ENCODE results near the gene ZNF580.

ZNF580 gene, protein sequence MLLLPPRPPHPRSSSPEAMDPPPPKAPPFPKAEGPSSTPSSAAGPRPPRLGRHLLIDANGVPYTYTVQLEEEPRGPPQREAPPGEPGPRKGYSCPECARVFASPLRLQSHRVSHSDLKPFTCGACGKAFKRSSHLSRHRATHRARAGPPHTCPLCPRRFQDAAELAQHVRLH

GRCh38 chr19:55640577-55641425, at the start of gene ZNF580:
Gene ZNF580 (plus strand): TSS chr19:55641002. CDS start chr19:55642509, 1,507 bp downstream.
- DNase-seq = peak; percentile 89

- peak; percentile 48 for DNase-seq
Observed at GRCh38 chr19:55591555-55591954, 49.2 kb upstream of the ZNF580 start.

GRCh38 chr19:55592391-55593090, 48.3 kb upstream of the ZNF580 start:
- DNase-seq = no peak

GRCh38 chr19:55593096-55593772, 47.6 kb upstream of the ZNF580 start:
- DNase-seq = no peak

GRCh38 chr19:55594996-55595545, 45.7 kb upstream of the ZNF580 start:
- peak; percentile 29 for DNase-seq

DNA sequence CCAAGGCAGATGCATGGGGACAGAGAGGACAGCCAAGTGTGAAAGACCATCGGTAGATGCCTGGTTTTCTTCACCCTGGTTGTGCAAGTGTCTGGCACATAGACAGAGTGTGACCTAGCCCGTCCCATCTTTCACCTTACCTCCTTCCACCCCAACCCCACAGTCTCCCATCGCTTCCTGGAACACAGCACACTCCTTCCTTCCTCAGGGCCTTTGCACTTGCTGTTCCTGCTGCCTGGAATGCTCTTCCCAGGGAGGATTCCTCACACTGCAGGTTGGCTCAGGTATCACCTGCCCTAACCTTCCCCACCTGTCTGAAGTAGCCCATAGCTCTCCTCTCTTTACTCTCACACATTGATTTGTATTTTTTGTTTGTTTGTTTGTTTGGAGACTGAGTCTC, 44.5 kb upstream of the ZNF580 start:
- no peak for DNase-seq

- no peak for DNase-seq
Observed at GRCh38 chr19:55597501-55597921, 43.3 kb upstream of the ZNF580 start.

GRCh38 chr19:55598034-55598433, 42.8 kb upstream of the ZNF580 start:
- no peak for DNase-seq

- DNase-seq = peak; percentile 94
Observed at GRCh38 chr19:55598719-55599467, 41.9 kb upstream of the ZNF580 start.

DNA sequence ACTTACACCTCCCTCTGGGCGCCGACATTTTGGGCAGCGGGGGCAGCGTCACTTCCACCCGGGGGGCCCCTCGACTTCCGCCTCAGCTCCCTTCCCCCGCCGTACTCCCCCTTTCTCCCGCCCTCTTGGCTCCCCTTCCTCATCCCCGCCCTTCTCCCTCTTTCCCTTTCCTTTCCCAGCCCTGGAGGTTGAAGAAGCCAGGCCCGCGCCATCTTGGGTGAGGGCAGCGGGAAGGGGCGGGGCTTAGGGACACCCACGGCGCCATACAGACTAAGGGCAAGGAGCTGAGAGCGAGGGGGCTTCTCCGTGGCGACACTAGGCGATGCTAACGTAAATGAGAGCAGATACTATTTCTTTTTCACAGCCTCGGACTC, 41.3 kb upstream of the ZNF580 start, which contains the start of gene FIZ1:
TSS of gene FIZ1 (minus strand) at position 50 of the 374 bp plus-strand sequence. CDS start 1,652 bp downstream, outside the sequence.
- peak; percentile 99 for DNase-seq

GRCh38 chr19:55599842-55600661, 40.8 kb upstream of the ZNF580 start, which contains the start of gene ZNF524:
Gene ZNF524 (plus strand): TSS chr19:55600288. CDS start chr19:55602113, 1,825 bp downstream.
- DNase-seq = peak; percentile 94

DNA sequence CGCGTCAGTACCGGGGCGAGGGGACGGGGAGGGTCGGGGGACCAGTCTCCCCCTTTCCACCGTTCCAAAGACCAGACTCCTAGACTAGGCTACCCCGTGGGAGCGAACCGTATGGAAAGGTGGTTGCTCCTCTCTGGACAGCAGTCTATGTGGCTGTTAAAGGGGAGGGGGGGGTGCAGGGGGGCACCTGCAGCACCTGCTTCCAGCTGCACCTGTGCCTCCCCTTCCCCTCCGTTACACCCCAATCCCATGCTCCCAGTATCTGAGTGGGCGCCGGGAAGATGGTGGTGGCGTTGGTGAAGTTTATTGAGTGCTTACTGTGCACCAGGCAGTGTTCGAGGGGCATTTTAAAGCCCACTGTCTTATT, 40.2 kb upstream of the ZNF580 start:
- DNase-seq = no peak

- DNase-seq = peak; percentile 47
Observed at GRCh38 chr19:55601084-55601483, 39.7 kb upstream of the ZNF580 start.

GRCh38 chr19:55602104-55603001, 38.4 kb upstream of the ZNF580 start:
- DNase-seq = no peak

GRCh38 chr19:55603115-55603514, 37.7 kb upstream of the ZNF580 start:
- no peak for DNase-seq

DNA sequence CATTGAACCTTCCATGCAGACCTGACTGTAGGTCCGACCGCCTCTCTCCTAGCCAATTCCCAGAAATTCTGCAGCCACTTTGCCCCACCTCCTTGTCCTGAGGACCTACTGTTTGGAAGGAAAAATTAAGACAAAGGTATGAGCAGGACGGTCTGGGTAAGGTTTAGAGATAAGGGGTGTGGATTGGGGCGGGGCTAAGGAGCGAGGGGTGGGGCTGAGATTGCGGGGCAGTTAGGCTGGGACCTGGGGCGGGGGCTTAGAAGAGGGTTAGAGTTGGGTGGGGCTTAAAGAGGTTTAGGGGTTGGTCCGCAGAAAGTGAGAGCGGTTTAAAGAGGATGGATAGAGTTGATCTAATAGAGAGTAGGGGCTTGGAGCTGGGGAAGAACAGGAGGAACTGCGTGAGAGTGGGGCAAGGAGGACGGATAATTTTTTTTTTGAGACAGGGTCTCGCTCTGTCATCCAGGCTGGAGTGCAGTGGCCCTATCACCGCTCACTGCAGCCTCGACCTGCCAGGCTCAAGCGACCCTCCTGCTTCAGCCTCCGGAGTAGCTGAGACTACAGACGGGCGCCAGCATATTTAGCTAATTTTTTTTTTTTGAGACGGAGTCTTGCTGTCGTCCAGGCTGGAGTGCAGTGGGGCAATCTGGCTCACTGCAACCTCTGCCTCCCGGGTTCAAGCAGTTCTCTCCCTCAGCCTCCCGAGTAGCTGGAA, 37.1 kb upstream of the ZNF580 start:
- DNase-seq = no peak

DNA sequence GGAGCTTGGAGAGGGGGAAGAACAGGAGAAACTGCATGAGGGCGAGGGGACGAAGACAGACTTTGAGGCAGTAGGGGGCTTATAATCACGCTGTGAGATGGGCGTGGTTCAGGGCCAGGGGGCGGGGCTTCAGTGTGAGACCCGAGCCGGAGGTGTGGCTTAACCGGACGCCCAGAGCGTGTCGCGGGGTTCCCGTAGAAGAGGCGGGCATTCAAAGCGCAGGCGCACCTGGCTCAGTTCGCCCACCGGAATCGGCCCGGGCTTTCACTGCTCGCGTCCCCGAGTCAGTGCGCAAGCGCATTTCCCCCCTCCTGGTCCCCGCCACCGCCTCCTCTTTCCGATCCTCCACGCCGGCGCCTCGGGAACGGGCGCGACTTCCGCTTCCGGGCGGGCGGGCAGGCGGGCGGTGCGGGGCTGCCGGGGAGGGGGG, 35.6 kb upstream of the ZNF580 start:
- peak; percentile 98 for DNase-seq

DNA sequence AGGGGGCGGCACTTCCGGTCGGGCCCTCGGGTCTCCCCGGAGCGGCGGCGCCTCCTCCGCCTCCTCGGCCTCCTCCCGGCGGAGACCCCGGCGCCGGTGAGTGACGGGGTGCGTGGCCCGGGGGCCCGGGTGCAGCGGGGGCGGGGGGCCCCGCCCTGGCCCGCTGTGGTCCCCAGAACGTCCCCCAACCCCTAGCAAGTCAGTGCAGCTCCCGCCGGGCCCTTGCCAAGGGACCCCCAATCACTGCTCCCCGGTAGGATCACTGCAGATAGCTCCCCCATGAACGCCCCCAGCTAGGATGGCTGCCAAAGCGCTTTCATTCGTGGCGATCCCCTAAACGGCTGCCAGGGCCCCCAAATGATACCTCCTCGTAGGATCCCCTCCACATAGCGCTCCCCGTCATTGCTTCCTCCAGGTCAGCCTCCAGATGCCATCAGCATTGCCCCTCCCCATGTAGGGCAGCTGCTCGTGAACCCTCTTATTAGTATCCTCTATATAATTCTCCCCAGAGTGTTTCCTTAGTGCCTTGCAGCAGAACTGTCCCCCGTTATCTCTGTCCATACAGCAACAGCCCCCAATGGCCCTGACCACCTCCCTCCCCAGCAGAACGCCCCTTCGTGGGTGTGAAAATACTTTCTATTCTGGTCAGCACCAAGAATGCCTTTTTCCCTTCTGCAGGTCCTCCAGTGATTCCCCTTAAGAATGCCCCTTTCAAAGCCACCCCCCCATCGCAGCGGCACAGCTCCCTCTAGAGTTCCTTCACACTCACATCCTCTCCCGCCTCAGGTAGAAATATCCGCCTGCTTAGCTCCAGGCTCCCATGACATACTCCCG, 34.9 kb upstream of the ZNF580 start, which contains the start of gene ZNF865:
TSS of gene ZNF865 (plus strand) at position 11 of the 834 bp plus-strand sequence. CDS start 7,972 bp downstream, outside the sequence.
- DNase-seq = peak; percentile 92
